MM.1S (cell line): ENCODE measurements around the gene CCDC9.

Experiments used
- DNase-seq: peaks from one replicate; pipeline ENCODE4 v3.0.0-alpha.2; 2015
- H2AFZ ChIP-seq: fragments of 300-600 bp; sonication (generic); 2 replicates; pipeline ENCODE4 v1.6.0; 2016; ENCODE audit warnings: antibody characterized with exemption, low read length
- H3F3A ChIP-seq: fragments of 300-600 bp; sonication (generic); 2 replicates; pipeline ENCODE4 v1.6.1; 2016; ENCODE audit warnings: mild to moderate bottlenecking, antibody characterized with exemption, low read length, moderate library complexity, mixed read lengths; ENCODE audit not compliant: insufficient read depth
- H3K27ac ChIP-seq: fragments of 300-600 bp; sonication (generic); 2 replicates; pipeline ENCODE4 v1.5.1; 2016; ENCODE audit warnings: mild to moderate bottlenecking, low read length
- H3K27me3 ChIP-seq: fragments of 300-600 bp; sonication (generic); replicated peaks from 2 replicates; pipeline ENCODE4 v1.6.0; 2016; ENCODE audit warnings: low read length; ENCODE audit not compliant: insufficient read depth
- H3K36me3 ChIP-seq: fragments of 300-600 bp; sonication (generic); replicated peaks from 2 replicates; pipeline ENCODE4 v1.6.1; 2016; ENCODE audit warnings: mild to moderate bottlenecking, low read length, mixed read lengths; ENCODE audit not compliant: insufficient read depth
- H3K4me1 ChIP-seq: fragments of 300-600 bp; sonication (generic); 2 replicates; pipeline ENCODE4 v1.6.1; 2016; ENCODE audit warnings: low read length, mixed read lengths
- H3K4me2 ChIP-seq: fragments of 300-600 bp; sonication (generic); 2 replicates; pipeline ENCODE4 v1.6.0; 2016; ENCODE audit warnings: low read depth, low read length
- H3K4me3 ChIP-seq: fragments of 300-600 bp; sonication (generic); 2 replicates; pipeline ENCODE4 v1.5.1; 2016; ENCODE audit warnings: low read length, mixed read lengths
- H3K79me2 ChIP-seq: fragments of 300-600 bp; sonication (generic); 2 replicates; pipeline ENCODE4 v1.6.1; 2016; ENCODE audit warnings: mixed run types, low read length, mixed read lengths
- H3K9ac ChIP-seq: fragments of 300-600 bp; sonication (generic); 2 replicates; pipeline ENCODE4 v1.6.1; 2016; ENCODE audit warnings: low read length, mixed read lengths
- H3K9me2 ChIP-seq: fragments of 300-600 bp; sonication (generic); replicated peaks from 2 replicates; pipeline ENCODE4 v1.6.1; 2016; ENCODE audit warnings: mild to moderate bottlenecking, low read length, mixed read lengths; ENCODE audit not compliant: insufficient read depth
- H3K9me3 ChIP-seq: fragments of 300-600 bp; sonication (generic); replicated peaks from 2 replicates; pipeline ENCODE4 v1.6.1; 2016; ENCODE audit warnings: mild to moderate bottlenecking, low read length, mixed read lengths; ENCODE audit not compliant: insufficient read depth
- H4K20me1 ChIP-seq: fragments of 300-600 bp; sonication (generic); 2 replicates; pipeline ENCODE4 v1.6.1; 2016; ENCODE audit warnings: mild to moderate bottlenecking, low read length, moderate library complexity, mixed read lengths; ENCODE audit not compliant: insufficient read depth
- CTCF ChIP-seq: fragments of 300-600 bp; sonication (generic); IDR thresholded peaks from 2 replicates; pipeline ENCODE4 v1.5.1; 2016; ENCODE audit warnings: antibody characterized with exemption, low read length, mixed read lengths
- EZH2 ChIP-seq: fragments of 300-600 bp; sonication (generic); optimal IDR thresholded peaks from 2 replicates; pipeline ENCODE3; 2017; ENCODE audit warnings: low read depth, mild to moderate bottlenecking, antibody characterized with exemption, low read length, mixed read lengths
- EZH2phosphoT487 ChIP-seq: fragments of 300-600 bp; sonication (generic); IDR thresholded peaks from 2 replicates; pipeline ENCODE4 v1.6.1; 2018; ENCODE audit warnings: antibody characterized with exemption, low read length

CCDC9 gene

GRCh38 chr19:47268028-47268427 is 11.7 kb downstream of the CCDC9 start:
- no peaks in the 10 kb centered on the region; the same call in 1 of the 2 replicates for H3K36me3 ChIP-seq
- TF ChIP-seq EZH2 (no peak), CTCF (no peak), EZH2phosphoT487 (no peak)

GRCh38 chr19:47269596-47269995 is 13.3 kb downstream of the CCDC9 start:
- TF ChIP-seq CTCF (no peak), EZH2 (no peak), EZH2phosphoT487 (no peak)
- peaks cover 15% of the 10 kb centered on the region; the same call in 1 of the 2 replicates for H3F3A ChIP-seq
- H3K36me3 ChIP-seq: no peaks in the 10 kb centered on the region; the same call in 1 of the 2 replicates
- H2AFZ ChIP-seq: no peak overlapping the region
- no peak overlapping the region for H3K4me2 ChIP-seq
- no peak overlapping the region for H3K9ac ChIP-seq
- H3K27me3 ChIP-seq: no peaks in the 10 kb centered on the region
- H3K9me3 ChIP-seq: no peaks in the 10 kb centered on the region
- H3K4me1 ChIP-seq: no peaks in the 10 kb centered on the region
- H4K20me1 ChIP-seq: no peaks in the 10 kb centered on the region
- H3K79me2 ChIP-seq: peaks cover 4% of the 10 kb centered on the region; the same call in 1 of the 2 replicates
- no peaks in the 10 kb centered on the region for H3K9me2 ChIP-seq
- H3K27ac ChIP-seq: no peak overlapping the region
- H3K4me3 ChIP-seq: no peak overlapping the region
- DNase-seq: no peak

More at GRCh38 chr19:47268028-47268427, 11.7 kb downstream of the CCDC9 start:
- H3K9ac ChIP-seq: no peak overlapping the region
- peaks cover 6% of the 10 kb centered on the region for H3F3A ChIP-seq
- no peak overlapping the region for H3K4me3 ChIP-seq
- H4K20me1 ChIP-seq: no peaks in the 10 kb centered on the region
- no peaks in the 10 kb centered on the region for H3K9me3 ChIP-seq
- H3K9me2 ChIP-seq: no peaks in the 10 kb centered on the region
- peaks cover 3% of the 10 kb centered on the region for H3K4me1 ChIP-seq
- no peak overlapping the region for H2AFZ ChIP-seq
- DNase-seq: no peak
- H3K79me2 ChIP-seq: peaks cover 12% of the 10 kb centered on the region; the same call in 1 of the 2 replicates
- H3K27ac ChIP-seq: no peak overlapping the region
- H3K27me3 ChIP-seq: no peaks in the 10 kb centered on the region
- no peak overlapping the region for H3K4me2 ChIP-seq

- H3K4me3 ChIP-seq: no peak overlapping the region
- no peaks in the 10 kb centered on the region for H3K9me2 ChIP-seq
- no peak overlapping the region for H3K27ac ChIP-seq
- no peaks in the 10 kb centered on the region for H3K9me3 ChIP-seq
- no peak for DNase-seq
- H3K27me3 ChIP-seq: no peaks in the 10 kb centered on the region
- no peak overlapping the region for H3K4me2 ChIP-seq
- H3K4me1 ChIP-seq: no peaks in the 10 kb centered on the region
- no peak overlapping the region for H3K9ac ChIP-seq
- no peaks in the 10 kb centered on the region for H4K20me1 ChIP-seq
- H2AFZ ChIP-seq: no peak overlapping the region
- H3K36me3 ChIP-seq: no peaks in the 10 kb centered on the region; the same call in 1 of the 2 replicates
- peaks cover 15% of the 10 kb centered on the region; the same call in 1 of the 2 replicates for H3F3A ChIP-seq
- TF ChIP-seq EZH2phosphoT487: no peak
- TF ChIP-seq EZH2: no peak
- no peak for TF ChIP-seq CTCF
- 0 out of 2 replicates have a peak, but pooled peaks cover 2% of the 10 kb centered on the region for H3K79me2 ChIP-seq
These were observed 14.1 kb downstream of the CCDC9 start for GRCh38 chr19:47270408-47270807.
